GM19023 (cell line): ENCODE measurements around the gene OR2T34.
"Not testable (repeated sequence)": the region's sequence is repeated elsewhere in the genome, so short reads cannot be mapped to it uniquely, and the experiment has no call there.

Source experiments
- ATAC-seq: cut with Tn5 transposase; IDR thresholded peaks from one replicate; pipeline ENCODE4 v1.9.1; 2021; ENCODE audit warnings: mild to moderate bottlenecking, moderate library complexity; ENCODE audit not compliant: unreplicated experiment

The OR2T34 gene

GRCh38 chr1:248565530-248566373 lies 8.8 kb downstream of the OR2T34 start:
- ATAC-seq: not testable (repeated sequence)

DNA sequence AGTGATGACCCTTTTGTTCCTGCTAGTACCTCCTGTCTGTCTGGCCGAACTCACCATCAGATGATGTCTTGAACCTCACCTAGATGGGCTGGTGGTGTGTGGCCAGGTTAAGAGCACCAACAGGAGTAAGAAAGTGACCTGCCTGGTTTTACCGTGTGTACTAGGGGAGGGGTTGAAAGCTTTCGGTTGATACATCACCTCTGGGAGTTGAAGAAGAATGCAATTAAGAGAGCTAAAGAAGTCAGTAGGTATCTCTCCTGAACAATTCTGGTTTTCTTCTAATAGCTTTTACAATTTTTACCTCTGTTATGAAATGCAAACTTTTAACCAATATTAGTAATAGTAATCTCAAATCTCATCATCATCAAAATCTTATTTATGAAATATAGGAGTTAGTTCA lies 11.9 kb downstream of the OR2T34 start, which contains the start of gene OR2T29:
Gene OR2T29, minus strand, starts transcription at position 101 of the 400 bp plus-strand sequence. CDS start 3,281 bp downstream, outside the sequence.
- not testable (repeated sequence) for ATAC-seq

- ATAC-seq: not testable (repeated sequence)
Measured at GRCh38 chr1:248551027-248551426, 23.5 kb downstream of the OR2T34 start.

GRCh38 chr1:248547383-248547782 lies 27.2 kb downstream of the OR2T34 start:
- not testable (repeated sequence) for ATAC-seq

GRCh38 chr1:248537449-248537848 lies 37.1 kb downstream of the OR2T34 start:
- not testable (repeated sequence) for ATAC-seq
